GM19438 (cell line): Measurements from ENCODE around the gene CPLX3.
A peak's percentile ranks its signal among the peaks of the same experiment; 100 is the strongest.

Source experiments
- ATAC-seq: cut with Tn5 transposase; IDR thresholded peaks from one replicate; pipeline ENCODE4 v1.9.1; 2021; ENCODE audit warnings: low read depth; ENCODE audit not compliant: unreplicated experiment

CPLX3 gene

GRCh38 chr15:74842581-74843444, 16.4 kb downstream of the CPLX3 start, which contains the start of gene ULK3:
ULK3 (minus strand) TSS chr15:74843156; CDS start chr15:74843105, 51 bp downstream.
- ATAC-seq, result peak; percentile 83

- ATAC-seq, result no peak
Observed at GRCh38 chr15:74843445-74843828, 17.0 kb downstream of the CPLX3 start.

- no peak for ATAC-seq
Observed at GRCh38 chr15:74843891-74844299, 17.5 kb downstream of the CPLX3 start.

- ATAC-seq, result no peak
Observed at GRCh38 chr15:74844319-74845207, 18.1 kb downstream of the CPLX3 start.

GRCh38 chr15:74845208-74845568, 18.8 kb downstream of the CPLX3 start:
- no peak for ATAC-seq

- no peak for ATAC-seq
Observed at GRCh38 chr15:74845581-74845980, 19.2 kb downstream of the CPLX3 start.

- no peak for ATAC-seq
Observed at GRCh38 chr15:74847432-74847831, 21.0 kb downstream of the CPLX3 start.

- ATAC-seq, result no peak
Observed at GRCh38 chr15:74850393-74850792, 24.0 kb downstream of the CPLX3 start.

- ATAC-seq, result no peak
Observed at GRCh38 chr15:74851960-74852359, 25.5 kb downstream of the CPLX3 start.

- ATAC-seq, result no peak
Observed at GRCh38 chr15:74854453-74855022, 28.1 kb downstream of the CPLX3 start.

GRCh38 chr15:74855857-74856256, 29.4 kb downstream of the CPLX3 start:
- ATAC-seq, result no peak

- ATAC-seq, result no peak
Observed at GRCh38 chr15:74856537-74856936, 30.1 kb downstream of the CPLX3 start.

- peak; percentile 77 for ATAC-seq
Observed at GRCh38 chr15:74857082-74857655, 30.7 kb downstream of the CPLX3 start.

GRCh38 chr15:74857671-74858368, 31.4 kb downstream of the CPLX3 start:
- ATAC-seq, result no peak

- no peak for ATAC-seq
Observed at GRCh38 chr15:74858369-74858740, 31.9 kb downstream of the CPLX3 start.

GRCh38 chr15:74863239-74864056, 37.0 kb downstream of the CPLX3 start:
- no peak for ATAC-seq

- ATAC-seq, result no peak
Observed at GRCh38 chr15:74864296-74864695, 37.9 kb downstream of the CPLX3 start.

- ATAC-seq, result no peak
Observed at GRCh38 chr15:74865316-74865715, 38.9 kb downstream of the CPLX3 start.

- ATAC-seq, result no peak
Observed at GRCh38 chr15:74866090-74866489, 39.7 kb downstream of the CPLX3 start.
